Activated CD8-positive, alpha-beta memory T cell treated with anti-CD3 and anti-CD28 coated beads, Interleukin-2, amount 50 U/mL, for 24 hours (primary cell): ENCODE results near the gene COL5A2.

Experiments
- DNase-seq: peaks from one replicate; pipeline ENCODE4 v3.0.0-alpha.2; 2020; ENCODE audit errors: extremely low read depth

COL5A2 gene

GRCh38 chr2:189049709-189050164 lies 129.8 kb downstream of the COL5A2 start:
- DNase-seq = no peak

DNA sequence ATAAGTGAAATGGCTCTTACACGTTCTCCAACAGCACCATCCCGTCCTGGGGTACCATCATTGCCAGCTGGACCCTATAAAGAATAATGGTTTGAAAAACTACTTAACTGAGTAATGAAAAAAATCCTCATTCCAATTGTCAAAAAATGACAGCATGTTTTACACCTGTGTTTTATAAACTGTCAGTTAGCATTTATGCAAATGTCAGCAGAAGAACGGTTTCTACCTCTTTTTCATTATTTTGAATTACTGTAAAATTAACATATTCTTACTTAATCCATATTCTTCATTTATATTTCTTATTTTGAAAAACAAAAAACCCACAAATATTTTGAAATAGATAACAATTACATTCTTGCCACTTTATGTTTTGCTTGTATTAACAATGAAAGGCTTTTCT lies 131.4 kb downstream of the COL5A2 start:
- DNase-seq = no peak

DNA sequence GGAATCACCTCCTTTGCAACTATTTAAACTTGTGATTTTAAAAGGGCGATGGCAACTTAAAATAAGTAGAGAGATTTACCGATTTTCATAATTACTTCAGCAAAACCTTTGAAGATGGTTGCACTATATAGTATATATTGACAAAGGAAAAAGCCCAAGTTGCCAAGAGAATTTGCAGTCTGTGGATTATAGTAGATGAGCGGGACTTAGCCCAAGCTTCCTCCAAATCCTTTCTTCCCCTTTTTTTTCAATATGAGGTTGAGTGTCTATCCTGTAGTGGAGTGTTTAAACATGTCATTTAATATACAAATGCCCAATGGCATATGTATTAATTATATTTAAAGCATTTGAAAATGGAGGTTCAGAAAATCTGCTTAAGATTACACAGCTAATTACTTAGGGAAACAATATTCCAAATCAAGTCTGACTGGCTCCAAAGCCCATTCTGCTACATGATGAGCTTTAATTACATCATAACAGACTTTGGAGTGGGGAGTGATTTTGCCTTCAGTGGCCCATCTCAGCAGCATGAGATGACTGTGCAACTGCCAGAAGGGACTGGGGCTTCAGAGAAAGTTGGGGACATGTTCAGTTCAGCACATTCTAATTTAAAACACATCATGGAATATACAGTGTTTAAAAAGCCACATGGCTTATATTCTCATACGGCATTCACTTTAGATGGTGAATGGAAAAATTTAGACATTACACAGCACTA lies 132.2 kb downstream of the COL5A2 start:
- DNase-seq = no peak

- no peak for DNase-seq
Measured at GRCh38 chr2:189046320-189046719, 133.2 kb downstream of the COL5A2 start.

DNA sequence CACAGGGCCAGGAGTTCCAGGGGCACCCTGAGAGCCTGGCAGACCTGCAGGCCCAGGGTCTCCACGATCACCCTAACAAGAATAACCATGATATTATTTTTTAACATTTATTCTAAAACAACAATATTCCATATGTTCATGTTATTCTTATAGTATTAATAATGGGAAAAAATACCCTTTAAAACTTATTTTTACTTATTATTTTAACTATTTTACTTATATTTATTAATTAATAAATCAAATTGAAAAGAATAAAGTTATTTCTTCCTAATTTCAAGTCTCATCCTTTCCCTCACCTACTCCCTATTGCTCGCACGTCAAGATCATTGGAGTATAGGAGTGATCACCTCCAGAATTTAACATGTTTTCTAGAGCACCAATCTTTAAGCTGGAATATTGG lies 133.7 kb downstream of the COL5A2 start:
- no peak for DNase-seq

- no peak for DNase-seq
Measured at GRCh38 chr2:189037518-189037917, 142.0 kb downstream of the COL5A2 start.

GRCh38 chr2:189024901-189025618 lies 154.5 kb downstream of the COL5A2 start:
- DNase-seq = no peak

DNA sequence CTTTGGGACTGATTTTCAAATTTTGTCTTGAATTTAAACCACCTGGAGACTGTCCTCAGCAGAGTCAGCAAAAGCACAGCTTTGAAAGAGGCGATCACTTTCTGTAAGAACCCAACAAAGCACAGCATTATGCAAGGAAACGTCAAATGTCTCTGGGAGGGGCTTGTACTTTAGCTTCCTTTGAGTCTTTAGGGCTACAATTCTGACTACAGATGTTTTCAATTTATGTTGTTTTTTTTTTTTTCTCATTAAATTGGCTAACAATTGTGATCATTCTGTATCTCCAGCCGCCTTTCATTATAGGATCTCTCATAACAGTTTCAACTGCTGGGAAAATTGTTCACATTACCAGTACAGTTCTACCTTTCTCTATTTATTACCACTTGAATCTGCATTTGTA lies 157.1 kb downstream of the COL5A2 start:
- no peak for DNase-seq

DNA sequence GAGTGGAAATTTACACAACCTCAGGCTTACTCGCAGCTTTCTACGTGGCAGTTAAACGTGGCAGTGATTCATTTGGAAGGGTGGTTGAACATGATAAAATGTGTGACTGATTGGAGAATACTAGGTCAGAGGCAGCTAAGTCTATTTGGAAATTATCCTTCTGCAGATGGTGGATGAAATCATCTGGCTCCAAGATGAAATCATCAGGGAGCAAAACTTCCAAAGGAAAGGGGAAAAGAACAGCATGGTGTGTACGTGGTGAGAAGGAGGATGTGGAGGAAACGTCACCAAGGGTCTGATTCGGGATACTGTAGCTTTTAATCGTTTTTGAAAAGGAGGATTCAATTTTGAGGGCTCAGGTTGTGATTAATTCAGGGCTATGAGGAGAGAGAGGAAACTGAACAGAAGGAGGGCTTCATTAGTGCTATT lies 157.5 kb downstream of the COL5A2 start:
- DNase-seq = no peak

- DNase-seq = no peak
Measured at GRCh38 chr2:189020179-189020578, 159.4 kb downstream of the COL5A2 start.

- no peak for DNase-seq
Measured at GRCh38 chr2:189018631-189019030, 160.9 kb downstream of the COL5A2 start.

DNA sequence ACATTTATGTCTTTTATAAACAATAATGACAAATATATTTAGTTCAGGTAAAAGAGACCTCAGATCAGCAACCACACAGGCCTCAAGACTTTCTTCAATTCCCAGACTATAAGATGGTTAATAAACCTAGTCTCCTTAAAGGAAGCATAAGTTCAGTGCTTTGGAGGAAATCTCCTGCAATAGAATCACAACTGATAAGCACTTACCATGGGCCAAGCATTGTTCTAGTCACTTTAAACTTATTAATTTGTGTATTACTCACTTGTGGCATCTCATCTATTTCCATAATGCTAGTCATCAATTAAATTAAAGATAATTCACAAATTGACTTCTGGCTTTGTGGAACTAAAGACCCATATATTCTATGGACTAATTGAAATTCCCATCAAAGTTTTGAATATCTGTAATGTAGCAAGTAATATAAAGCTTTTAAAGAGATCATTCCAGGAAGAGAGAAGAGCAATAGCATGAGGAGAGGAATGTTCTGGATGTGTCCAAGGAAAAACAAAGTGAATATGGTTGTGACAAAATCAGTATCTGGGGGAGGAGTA lies 163.2 kb downstream of the COL5A2 start:
- no peak for DNase-seq

DNA sequence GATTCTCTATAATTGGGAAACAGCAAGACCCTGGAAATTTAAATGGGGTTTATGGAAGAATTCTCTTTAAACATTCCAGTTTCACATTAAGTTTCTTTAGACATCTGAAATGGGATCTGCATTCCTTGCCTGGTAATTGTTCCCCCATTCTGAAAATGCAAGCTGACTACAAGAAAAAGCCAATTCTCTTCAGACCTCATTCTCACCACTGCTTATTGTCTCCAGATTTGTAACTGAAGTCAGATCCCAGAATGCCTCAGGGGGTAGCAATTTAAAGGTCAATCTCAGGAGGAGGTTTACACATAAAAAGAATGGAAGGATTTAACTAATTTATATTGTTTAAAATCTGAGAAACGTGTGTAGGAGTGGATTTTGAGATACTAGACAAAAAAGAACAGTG lies 164.2 kb downstream of the COL5A2 start:
- no peak for DNase-seq

DNA sequence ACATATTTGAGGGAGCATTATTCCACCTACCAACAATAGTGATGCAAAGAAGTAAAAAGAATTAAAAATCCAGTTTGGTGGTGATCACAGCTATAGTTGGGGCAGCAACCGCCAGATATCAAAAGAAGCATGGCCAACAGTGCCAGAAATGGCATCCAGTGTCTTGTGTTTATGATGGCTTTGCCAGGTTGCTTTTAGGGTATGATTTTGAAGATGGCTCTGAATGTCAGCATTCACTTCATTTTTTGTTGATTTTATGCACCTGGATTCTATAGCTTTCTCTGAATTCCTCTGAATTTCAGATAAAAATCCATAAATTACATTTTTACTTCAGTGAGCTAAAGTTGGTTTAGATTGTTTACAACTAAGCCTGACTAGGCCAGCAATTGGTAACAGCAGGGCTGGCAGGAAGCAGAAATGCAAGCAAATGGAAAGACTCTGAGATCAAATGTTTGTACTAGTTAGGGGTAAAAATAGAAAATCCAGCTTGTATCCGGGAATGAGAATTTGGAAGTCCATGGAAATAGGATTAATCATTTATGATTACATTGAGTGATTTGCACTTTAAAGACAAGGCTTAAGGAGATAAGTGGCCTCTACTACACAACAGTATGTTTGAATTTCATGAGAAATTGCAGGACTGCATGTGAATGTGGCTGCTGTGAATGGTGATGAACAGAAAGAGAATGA lies 165.0 kb downstream of the COL5A2 start:
- no peak for DNase-seq

DNA sequence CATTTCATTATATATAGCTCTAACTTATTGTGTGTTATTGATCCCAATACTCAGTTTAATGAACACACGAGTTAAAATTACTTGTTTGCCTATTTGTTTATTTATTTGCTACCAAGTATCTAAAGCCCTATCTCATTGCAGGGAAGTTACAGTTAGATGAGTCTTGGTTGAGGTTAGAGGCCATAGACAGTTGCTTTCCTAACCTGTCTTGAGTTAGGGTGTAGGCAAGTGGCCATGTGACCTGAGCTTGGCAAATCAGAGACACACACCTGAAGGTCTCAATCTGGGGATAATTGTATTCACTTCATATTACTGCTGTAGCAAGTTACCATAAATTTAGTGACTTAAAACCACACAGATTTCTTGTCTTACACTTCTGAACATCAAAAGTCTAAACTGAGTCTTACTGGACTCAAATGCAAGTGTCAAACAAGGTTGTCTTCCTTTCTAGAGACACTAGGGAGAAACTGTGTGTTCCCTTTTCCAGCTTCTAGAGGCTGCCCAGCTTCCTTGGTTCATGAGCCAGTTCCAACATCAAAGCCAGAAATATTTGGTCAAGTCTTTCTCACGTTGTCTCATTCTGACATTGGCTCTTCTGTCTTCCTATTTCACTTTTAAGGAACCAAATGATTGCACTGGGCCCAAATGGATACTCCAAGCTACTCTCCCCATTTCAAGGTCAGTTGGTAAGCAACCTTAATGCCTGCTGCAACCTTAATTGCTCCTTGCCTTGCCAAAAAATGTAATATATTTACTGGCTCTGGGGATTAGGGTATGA lies 165.7 kb downstream of the COL5A2 start:
- DNase-seq = no peak

GRCh38 chr2:189013031-189013430 lies 166.5 kb downstream of the COL5A2 start:
- DNase-seq = no peak

- DNase-seq = no peak
Measured at GRCh38 chr2:189012351-189012750, 167.2 kb downstream of the COL5A2 start.

DNA sequence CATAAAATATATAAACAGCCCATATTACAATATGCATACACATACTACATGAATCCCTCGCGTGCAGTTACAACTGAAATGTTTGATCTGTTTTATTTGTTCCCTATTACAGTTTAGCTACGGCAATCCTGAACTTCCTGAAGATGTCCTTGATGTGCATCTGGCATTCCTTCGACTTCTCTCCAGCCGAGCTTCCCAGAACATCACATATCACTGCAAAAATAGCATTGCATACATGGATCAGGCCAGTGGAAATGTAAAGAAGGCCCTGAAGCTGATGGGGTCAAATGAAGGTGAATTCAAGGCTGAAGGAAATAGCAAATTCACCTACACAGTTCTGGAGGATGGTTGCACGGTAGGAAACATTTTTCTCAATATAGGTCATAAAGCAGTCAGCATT lies 169.0 kb downstream of the COL5A2 start:
- no peak for DNase-seq

DNA sequence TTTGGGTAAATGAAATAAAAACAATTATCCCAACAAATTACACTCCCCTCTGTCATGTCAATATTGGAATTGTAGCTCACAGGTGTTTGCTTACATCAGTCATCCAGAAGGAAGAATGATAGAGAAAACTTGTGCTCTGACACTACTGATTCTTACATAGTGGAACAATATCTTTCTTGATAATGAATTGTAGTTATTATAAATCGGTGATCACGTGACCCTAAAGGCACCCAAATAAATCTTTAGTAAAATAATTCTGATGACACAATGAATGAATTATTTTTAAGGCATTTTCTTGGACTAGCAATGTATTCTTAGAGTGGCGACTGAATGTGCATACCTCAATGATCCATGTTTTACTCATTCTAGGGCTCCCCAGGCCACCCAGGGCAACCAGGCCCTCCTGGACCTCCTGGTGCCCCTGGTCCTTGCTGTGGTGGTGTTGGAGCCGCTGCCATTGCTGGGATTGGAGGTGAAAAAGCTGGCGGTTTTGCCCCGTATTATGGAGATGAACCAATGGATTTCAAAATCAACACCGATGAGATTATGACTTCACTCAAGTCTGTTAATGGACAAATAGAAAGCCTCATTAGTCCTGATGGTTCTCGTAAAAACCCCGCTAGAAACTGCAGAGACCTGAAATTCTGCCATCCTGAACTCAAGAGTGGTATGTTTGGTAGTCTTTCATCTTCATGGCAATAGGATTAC lies 170.9 kb downstream of the COL5A2 start:
- no peak for DNase-seq

- no peak for DNase-seq
Measured at GRCh38 chr2:189002079-189002478, 177.5 kb downstream of the COL5A2 start.

DNA sequence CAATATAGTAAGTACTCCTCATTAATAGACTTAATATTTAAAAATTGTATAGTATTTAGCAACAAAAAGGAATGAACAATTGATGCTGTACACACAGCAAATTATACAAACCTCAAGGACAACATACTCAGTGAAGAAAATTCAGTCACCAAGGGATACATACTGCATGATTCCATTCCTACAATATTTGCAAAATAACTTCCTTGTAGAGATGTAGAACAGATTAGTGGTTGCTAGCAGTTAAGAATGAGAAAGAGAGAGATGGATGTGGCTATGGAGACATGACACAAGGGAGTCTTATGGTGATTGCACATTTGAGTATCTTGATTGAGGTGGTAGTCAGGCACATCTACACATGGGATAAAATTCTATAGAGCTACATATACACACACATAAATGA lies 179.3 kb downstream of the COL5A2 start:
- DNase-seq = no peak
